DMS79 (cell line): ENCODE measurements around the gene PIK3R4.
A peak's percentile ranks its signal among the peaks of the same experiment; 100 is the strongest.

Experiments used
- DNase-seq: peaks from one replicate; lab custom pipeline; 2025; lab: John Stamatoyannopoulos, UW

Gene PIK3R4

GRCh38 chr3:130746246-130747039 is at the start of gene PIK3R4:
Gene PIK3R4, minus strand, starts transcription at chr3:130746829. Its CDS starts 1,611 bp downstream, at chr3:130745218.
- DNase-seq, result peak; percentile 96

- DNase-seq, result no peak
Measured at GRCh38 chr3:130795396-130795795, 48.8 kb upstream of the PIK3R4 start.

GRCh38 chr3:130792246-130792645 is 45.6 kb upstream of the PIK3R4 start:
- no peak for DNase-seq

GRCh38 chr3:130789782-130790322 is 43.2 kb upstream of the PIK3R4 start:
- no peak for DNase-seq

GRCh38 chr3:130787422-130788068 is 40.9 kb upstream of the PIK3R4 start:
- peak; percentile 58 for DNase-seq

GRCh38 chr3:130786306-130786705 is 39.7 kb upstream of the PIK3R4 start:
- DNase-seq, result no peak

GRCh38 chr3:130783629-130784028 is 37.0 kb upstream of the PIK3R4 start:
- DNase-seq, result peak; percentile 84

- no peak for DNase-seq
Measured at GRCh38 chr3:130779486-130779885, 32.9 kb upstream of the PIK3R4 start.

GRCh38 chr3:130779031-130779430 is 32.4 kb upstream of the PIK3R4 start:
- DNase-seq, result peak; percentile 91

GRCh38 chr3:130773366-130773765 is 26.7 kb upstream of the PIK3R4 start:
- DNase-seq, result no peak

- peak; percentile 25 for DNase-seq
Measured at GRCh38 chr3:130772129-130772528, 25.5 kb upstream of the PIK3R4 start.

GRCh38 chr3:130770644-130771043 is 24.0 kb upstream of the PIK3R4 start:
- no peak for DNase-seq

- no peak for DNase-seq
Measured at GRCh38 chr3:130761730-130762311, 15.2 kb upstream of the PIK3R4 start.

GRCh38 chr3:130760922-130761321 is 14.3 kb upstream of the PIK3R4 start:
- DNase-seq, result no peak

- DNase-seq, result peak; percentile 20
Measured at GRCh38 chr3:130759692-130760338, 13.2 kb upstream of the PIK3R4 start.

- DNase-seq, result no peak
Measured at GRCh38 chr3:130758624-130759369, 12.2 kb upstream of the PIK3R4 start.

GRCh38 chr3:130757611-130758150 is 11.1 kb upstream of the PIK3R4 start:
- no peak for DNase-seq

- no peak for DNase-seq
Measured at GRCh38 chr3:130755666-130756065, 9.0 kb upstream of the PIK3R4 start.

GRCh38 chr3:130748981-130749380 is 2.4 kb upstream of the PIK3R4 start:
- DNase-seq, result no peak

GRCh38 chr3:130748467-130748861 is 1.8 kb upstream of the PIK3R4 start:
- no peak for DNase-seq

- no peak for DNase-seq
Measured at GRCh38 chr3:130743354-130743753, 3.3 kb downstream of the PIK3R4 start.
